Nucleus accumbens (tissue), 56 donors: Measurements from ENCODE around the gene RAB44.

Source experiments
- DNase-seq, 56 donors: peaks; one replicate each; lab custom pipeline; 2025; lab: John Stamatoyannopoulos, UW

The RAB44 gene

DNA sequence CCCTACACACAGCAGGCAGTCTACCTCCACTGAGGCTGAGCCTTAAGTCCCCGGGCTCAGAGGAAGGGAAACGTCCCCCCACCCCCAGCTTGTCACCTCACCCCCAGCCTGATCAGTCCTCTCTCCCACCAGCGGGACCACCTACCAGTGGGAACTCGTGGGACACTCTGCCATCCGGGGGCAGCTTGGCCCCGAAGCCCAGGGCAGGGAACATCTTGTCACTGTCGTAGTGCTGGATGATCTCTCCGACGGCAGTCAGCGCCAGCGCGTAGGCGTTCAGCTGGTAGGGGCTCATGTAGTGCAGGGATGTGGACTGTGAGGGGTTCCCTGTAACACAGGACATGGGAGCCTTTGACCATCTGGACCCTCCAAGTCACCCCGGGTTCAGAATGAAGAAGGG lies 48.6 kb downstream of the RAB44 start:
- DNase-seq: peak in 6 of 56 donors; percentile 8 to 25 (median 18)

DNA sequence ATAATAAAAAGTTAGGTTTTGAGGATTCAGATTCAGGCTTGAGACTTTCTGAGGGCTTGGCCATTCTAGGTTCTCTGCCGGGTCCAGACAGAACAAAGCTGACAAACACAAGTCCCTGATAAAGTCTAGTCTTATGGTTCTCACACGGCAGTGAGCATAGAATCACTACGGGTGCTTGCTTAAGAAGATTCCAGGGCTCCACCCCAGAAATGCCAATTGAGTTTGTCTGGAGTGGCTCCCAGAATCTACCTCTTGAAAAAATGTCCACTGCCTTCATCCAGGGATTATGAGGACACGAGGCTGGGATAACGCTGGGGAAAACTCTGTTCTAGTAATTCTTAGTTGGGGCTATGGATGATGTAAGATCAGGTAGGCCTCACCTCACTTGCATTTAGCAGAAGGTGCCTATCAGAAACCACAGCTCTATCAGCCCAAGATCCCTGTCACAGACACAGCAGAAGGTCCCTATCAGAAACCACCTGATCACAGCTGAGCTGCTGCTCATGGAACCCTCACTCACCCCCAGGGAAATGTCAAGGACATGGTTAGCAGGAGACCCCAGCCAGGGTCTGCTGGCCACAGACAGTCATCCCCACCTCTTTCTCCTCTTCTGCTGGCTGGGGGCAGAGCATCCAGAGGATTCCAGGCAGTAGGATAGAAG lies 52.3 kb downstream of the RAB44 start:
- no peak for DNase-seq

DNA sequence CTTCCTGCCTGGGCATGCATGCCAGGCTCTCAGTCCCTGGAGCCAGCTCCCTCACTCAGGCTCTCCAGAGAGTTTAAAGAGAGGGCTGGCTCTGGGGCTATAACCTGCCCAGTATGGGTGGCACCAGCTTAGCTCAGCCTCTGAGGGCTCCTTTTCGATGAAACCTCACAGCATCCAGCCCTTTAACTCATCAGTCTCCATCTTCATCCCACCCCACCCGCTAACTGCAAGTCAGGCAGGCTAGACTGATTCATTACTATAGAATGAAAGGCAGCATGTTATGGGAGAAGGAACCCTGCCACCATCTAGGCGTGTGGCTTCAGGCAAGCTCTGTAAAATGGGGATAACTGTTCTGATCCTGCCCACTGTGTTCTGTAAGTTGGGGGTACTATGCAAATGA lies 53.5 kb downstream of the RAB44 start:
- no peak for DNase-seq

DNA sequence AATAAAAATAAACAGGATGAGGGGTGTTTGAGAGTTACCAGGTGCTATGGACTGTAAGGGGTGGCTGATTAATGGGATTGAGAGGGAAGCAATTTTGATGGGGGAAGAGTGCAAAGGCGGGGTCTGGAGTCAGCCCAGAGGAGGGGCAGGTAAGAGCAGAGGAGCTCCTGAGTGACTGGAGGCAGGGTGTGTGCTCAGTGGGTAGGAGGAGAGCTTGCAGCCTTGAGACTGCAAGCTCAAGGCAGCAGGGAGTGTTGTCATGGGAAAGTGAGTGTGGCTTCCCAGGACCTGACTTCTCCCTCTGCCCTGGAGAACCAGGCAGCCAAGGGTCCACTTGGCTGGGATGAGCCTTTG lies 54.2 kb downstream of the RAB44 start:
- DNase-seq: peak in 14 of 56 donors; percentile 18 to 58 (median 41)

DNA sequence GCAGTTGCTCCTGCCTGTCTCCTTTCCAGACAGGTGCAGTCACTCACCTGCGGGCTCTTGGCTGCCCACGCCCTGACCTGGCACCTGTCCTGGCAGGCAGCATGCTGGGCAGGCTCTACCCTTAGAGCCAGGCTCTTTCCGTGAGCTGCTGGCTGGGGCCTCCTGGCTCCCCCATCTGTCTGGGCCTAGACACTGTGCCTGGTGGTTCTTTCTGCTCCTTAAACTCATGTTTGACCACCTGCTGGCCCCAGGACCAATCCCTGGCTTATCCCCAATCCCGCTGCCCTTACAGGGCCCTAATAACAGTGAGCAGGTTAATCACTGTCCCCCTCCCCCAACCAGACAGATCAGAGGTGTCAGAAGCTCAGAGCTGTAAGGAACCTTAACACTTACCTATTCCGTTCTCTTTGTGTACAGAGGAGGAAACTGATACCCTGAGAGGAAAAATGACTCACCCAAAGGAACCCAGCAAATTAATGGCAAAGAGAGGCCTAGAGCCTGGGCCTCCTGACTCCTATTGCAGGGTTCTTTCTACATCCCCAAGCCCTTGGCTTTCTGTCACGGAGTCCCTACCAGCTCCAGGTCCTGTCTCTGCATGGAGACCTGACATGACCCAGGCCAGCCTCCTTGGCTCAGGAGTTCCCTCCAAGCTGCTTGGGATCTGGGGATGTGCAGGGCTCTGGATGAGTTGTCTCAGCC lies 54.7 kb downstream of the RAB44 start:
- DNase-seq: no peak

DNA sequence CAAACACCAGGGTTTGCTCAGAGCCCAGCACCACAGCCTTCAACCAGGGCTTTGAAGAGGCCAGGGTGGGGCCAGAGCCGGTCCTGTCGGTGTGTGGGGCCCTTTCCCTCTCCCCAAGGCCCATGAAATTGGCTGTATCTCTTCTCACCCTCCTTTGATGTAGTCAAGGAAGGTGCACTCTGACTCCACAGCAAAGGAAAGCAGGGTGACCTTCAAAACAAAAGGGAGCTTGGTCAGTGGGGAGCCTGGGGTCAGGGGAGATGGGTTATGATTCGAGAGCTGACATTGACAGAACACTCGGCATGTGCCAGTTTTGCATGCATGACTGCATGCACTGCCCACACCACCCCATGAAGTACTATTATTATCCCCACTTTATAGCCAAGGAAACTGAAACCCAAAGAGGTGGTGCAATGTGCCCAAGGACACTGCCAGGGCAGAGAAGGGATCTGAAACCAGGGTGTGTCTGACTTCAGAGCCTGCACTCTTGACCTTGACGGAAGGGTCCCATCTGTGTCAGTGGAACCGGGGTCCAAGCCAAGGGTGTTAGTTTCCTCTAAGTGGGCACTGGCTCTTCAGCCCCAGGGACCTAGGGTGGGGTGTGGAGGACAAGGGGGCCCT lies 55.4 kb downstream of the RAB44 start:
- no peak for DNase-seq

DNA sequence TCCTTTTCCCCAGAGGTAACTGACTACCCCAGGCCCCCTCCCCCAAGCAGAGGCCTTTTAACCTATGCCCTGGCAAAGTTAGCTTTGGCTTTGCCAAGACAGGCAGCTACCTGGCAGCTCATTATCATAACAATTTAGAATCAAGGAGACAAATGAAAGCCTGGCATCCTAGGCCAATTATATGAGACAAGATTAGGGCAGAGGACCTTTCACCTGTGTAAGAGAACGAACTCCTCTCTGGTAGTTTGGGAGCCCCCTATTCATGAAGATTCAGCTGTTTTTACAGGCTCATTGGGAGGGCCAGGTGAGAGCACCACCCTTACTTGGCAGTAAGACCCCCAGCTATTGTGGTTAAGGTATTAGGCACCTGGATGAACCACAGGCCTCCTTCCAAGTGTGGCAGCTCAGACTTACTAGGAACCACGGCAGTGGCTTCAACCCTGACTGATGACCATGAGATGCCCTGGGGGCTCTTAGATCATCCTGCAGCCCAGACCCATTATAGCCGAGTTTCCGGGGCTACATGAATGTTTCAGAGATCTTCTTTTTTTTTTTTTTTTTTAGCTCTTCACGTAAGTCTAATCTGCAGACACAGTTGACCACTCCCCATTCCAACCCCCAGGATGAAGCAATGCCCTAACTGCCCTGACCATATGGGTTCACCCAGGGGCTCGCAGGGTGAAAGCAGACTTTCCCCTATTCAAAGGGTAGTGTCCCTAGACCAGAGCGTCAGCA lies 56.2 kb downstream of the RAB44 start:
- no peak for DNase-seq

DNA sequence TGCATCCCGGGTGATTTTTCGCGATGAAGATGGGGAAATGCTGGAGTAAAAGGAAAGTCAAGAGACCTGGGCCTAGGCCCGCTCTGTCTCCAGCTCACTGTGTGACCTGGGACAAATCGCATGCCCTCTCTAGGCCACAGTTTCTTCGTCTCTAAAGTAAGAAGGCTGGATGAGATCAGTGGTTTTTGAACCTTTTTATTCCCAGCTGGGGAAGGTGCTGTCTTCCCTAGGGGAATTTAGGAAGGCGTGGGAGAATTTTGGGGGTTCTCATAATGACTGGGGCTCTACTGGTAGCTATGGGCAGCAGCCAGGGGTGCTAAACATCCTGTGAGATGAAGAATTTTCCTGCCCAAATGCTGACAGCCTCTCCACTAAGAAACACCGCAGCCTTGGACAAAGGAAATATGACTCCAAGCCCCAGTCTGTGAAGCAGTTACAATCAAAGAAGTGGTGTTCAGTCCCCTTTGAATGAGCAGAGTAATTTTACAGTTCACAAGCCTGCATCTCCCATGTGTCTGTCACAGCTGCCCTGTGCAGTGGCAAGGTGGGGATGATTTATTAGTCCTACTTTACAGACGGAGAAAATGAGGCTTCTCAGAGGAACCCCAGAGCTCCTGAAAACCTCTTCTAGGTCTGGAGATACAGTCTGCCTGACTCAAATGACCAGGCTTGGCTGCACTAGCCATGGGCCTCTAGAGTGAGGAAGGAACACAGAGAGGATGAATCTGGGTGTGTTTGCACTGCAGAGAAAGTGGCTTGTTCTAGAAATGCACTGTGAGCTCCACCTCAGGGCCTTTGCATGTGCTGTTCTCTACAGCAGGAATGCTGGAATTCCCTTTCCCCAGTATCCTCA lies 57.2 kb downstream of the RAB44 start:
- no peak for DNase-seq

DNA sequence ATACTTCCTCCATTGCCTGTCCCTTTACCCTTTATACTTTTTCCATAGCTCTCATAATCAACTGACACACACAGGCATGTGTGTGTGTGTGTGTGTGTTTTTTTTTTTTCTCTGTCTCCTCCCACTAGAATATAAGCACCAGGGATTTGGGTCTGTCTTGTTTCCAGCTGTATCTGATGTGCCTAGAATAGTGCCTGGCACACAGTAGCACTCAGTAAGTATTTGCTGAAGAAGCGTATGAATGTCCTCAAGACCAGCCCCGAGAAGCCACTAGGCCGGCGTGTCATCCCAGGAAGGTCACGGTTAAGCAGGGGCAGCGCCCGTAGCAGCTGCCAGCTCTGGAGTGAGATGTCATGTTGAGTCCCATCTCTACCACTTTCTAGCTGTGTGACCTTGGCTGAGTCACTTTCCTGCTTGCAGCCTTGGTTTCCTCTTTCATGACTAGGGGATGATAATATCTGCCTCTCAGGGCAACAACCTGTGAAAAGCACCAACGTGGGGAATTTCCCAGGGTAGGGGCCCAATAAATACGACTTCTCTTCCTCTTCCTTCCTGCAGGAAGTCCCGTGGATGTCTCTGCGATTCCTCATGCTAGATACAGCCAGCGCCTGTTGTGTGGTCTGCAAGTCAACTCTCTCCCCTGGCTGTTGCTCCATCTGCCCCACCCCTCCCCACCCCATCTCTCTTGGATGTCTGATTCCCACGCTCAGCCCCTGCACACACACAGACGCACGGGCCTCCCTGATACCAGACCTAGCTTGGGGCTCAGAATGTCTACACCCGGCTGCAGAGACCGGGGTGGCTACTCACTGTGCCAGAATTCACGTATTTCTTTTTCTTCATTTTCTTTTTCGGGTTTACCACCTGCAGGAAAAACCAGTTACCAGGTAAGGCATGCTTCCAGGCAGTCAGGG lies 58.1 kb downstream of the RAB44 start:
- DNase-seq: no peak

DNA sequence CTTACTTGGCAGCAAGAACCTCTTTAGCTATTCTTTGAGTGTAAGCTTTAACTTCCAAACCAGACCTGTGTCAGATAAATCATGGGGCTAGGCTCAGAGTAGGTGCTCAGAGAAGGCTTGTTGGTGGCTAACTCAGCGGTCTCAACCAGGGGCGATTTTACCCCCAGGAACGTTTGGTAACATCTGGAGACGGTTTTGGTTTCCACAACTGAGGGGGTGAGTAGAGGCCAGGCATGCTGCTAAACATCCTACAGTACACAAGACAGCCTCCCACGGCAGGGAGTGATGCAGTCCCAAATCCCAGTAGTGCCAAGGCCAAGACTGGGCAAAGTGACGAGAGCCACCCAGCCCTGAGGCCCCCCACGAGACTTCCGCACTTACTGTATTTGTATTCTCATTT lies 59.2 kb downstream of the RAB44 start:
- no peak for DNase-seq

DNA sequence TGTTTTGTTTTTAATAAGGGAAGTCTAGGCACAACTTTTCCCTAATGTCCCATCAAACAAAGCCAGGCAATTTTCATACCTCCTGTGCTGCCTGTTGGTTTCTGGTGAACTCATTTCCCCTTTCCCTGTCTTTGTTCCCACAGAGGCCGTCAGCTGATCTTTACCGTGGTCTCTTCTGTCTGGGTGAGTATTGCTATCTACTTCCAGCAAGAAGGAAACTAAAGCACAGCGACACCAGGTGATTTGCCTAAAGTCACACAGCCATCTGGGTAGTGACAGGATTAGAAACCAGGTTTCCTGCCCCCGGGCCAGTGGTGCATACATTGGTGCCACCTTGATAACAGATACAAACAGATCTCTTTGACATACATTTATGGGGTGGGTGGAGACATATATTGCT lies 59.6 kb downstream of the RAB44 start:
- no peak for DNase-seq

DNA sequence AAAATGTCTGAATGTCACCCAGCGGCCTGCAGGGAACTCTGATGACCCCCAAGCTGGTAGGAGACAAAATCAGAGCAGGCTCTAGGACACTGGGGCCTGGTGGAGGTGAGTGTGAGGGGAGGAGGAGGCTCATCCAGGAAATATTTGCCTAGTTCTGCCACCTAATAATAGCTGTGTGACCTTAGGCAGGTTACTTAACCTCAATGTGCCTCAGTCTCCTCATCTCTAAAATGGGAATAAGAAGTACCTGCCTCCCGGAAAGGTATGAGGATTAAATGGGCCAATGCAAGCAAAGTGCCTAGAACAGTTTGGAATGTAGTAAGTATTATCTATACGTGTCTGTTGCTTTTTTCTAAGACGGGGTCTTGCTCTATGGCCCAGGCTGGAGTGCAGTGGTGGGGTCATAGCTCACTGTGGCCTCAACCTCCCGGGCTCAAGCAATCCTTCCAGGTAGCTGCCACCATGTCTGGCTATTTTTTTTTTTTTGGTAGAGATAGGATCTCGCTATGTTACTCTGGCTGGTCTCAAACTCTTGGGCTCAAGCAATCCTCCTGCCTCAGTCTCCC lies 60.4 kb downstream of the RAB44 start:
- no peak for DNase-seq

DNA sequence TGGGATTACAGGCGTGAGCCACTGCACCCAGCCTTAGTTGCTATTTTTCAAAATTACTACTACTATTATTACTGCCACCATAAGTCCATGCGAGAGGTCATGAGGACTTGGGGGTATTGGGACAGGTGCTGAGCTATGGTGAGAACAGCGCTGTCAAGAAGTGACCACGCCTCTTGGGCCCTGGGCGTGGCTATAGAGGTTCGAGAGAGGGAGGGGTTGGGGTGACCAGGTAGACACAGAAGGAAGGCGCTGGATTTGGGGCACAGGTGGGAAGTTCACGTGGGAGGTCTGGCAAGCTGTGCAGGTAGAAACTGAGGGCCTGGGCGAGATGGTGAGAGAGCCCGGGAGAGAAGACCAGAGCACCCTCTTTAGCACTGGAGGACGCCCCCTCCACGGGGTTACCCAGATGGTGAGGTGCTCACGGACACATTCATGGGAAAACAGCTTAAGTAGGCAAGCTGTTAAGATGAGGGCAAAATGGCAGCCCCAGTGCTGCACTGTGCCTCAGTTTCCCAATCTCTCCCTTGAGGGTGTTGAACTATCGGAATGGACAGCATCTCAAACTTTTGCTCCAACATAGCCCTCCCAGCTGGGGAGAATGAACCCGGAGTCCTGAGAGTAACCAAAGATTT lies 61.0 kb downstream of the RAB44 start:
- no peak for DNase-seq

DNA sequence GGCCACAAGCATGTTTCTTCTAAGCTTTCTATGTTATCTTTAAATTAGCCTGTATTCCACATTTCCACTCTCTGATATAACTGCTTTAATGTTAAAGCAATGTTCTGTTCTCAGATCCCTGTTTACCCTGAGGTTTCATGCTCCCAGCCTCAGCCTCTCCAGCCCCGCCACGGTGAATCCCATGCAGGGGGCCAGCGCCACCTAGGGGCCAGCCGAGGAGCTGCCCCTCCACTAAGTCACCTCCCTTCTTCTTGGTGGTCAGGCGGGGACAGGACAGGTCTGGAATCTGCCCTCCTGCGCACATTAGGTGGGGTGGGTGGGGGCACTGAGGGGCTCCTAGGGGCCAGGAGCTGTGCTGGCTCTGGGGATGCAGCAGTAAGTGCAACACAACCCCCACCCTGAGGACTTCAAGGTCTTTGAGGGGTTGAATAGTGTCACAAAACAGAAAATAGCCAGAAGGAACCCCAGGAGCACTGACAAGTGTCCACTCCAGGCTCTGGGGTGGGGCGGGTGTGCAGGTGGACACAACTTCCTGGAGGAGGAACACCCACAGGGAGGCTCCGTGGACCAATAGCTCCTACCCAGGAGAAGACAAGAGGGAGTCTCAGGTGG lies 61.6 kb downstream of the RAB44 start:
- peak in 51 of 56 donors; percentile 7 to 86 (median 62) for DNase-seq

DNA sequence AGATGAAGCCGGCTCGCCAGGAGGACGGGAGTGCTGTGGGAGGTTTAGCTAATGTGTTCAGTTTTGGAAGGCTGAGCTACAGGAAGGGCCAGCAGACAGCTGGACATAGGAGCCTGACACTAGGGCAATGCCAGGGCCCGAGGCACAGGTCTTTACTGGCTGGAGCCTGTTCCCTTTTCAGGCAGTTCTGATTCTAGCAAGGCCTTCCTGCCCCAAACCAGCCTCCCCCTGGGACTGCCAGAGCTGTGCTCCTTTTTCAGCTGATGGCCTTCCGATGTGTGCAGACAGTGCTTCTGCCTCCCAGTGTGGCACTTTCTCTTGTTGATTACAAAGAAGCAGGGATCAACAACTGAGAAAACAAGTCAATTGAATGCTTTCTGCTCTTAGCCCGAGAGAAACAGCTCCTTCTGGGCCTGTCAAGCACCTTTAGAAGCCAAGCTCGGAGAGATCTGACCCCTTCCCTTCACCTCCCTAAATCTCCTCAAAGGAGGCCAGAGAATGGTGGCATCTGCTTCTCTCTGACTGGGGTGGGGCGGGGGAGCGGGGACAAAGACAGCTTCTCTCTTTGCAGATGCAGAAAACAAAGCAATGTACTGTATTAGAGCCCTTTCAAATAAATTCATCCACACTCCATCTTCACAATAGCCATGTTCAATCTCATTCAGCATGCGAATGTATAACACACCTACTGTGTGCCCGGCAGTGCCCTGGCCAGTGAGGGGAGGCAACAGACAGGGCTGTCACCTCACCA lies 63.2 kb downstream of the RAB44 start:
- peak in 49 of 56 donors; percentile 19 to 83 (median 59) for DNase-seq

DNA sequence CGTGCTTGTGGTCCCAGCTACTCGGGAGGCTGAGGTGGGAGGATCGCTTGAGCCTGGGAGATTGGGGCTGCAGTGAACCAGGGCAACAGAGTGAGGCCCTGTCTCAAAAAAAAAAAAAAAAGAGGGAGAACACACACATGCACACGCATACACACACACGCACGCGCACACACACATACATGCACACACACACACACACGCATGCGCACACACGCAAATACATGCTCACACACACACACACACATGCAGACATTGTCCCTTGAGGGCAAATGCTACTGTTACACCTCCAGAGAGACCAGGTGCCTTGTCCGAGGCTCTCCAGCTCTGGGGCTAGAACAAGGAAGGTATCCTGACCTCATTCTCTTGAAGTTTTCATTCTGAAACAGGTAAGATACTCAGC lies 64.5 kb downstream of the RAB44 start:
- DNase-seq: no peak

DNA sequence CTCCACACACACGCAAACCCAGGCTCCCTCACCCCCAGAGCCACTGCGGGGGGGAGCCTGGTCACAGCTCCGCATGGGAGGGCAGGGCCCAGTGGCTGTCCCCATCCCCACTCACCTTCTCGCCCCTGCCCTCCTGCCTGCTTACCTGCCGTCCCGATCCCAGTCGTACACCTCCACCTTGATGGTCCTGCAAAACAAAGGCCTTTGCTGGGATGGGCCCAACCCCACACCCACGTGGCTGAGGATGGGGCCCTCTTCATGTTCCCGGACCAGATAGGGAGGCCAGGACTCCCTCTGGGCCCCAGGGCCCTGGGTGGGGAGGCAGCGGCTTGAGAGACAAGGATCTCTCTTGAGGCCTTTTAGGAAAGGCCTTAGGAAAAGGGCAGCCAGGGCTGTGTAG lies 67.6 kb downstream of the RAB44 start:
- no peak for DNase-seq
